ENCODE measurements around the gene KDM2B. TPM values are rescaled to one million over a fixed set of nuclear protein-coding genes. Genes with fewer than 3 reads are reported as not detected.
A peak's percentile ranks its signal among the peaks of the same experiment; 100 is the strongest.

The KDM2B gene
- polyA plus RNA-seq, 1 of the 3 experiments (the other 2 are of a cell fraction): 11.5 TPM

DNA sequence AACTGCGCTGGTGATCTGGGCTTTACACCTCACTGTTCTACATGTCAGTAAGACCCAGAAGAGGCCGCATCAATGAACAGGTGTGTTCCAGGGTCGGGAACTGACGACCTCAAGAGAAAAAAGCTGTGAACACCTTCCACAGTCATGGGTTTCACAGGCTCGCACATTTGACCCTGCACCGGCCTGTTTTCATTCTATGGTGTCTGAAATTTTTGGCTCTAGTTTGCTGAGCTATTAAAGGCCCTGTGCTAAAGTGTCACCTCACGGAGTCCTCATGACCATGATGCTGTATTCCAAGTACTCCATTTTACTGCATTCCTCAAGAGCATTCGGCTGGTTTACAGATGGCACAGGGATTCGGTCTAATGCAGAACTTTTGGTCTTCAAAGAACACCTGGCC is 78.9 kb downstream of the KDM2B start:
- Histone ChIP-seq H4K20me1 (ENCODE audit: insufficient read depth) (no peaks in the 10 kb centered on the region), H3K27ac (ENCODE audit: low read depth in 2 of 2, low read length in 1 of 2) (no peak overlapping the region), H3K27me3 (ENCODE audit: insufficient read depth) (no peaks in the 10 kb centered on the region), H3K9me2 (no peaks in the 10 kb centered on the region), H3K9me3 (no peaks in the 10 kb centered on the region), H3K4me3 (ENCODE audit: low read depth in 2 of 2, low read length in 1 of 2) (no peak overlapping the region), H3K36me3 (replicated peaks in 1 of 2; ENCODE audit: control insufficient read depth in 1 of 2, insufficient read depth in 2 of 2, low read length in 1 of 2) (no peaks in the 10 kb centered on the region), H3F3A (replicated peaks; ENCODE audit: insufficient read depth) (peaks cover 8% of the 10 kb centered on the region), H3K4me2 (no peak overlapping the region), H3K4me1 (ENCODE audit: control insufficient read depth in 1 of 2, insufficient read depth in 2 of 2, low read depth in 1 of 2, low read length in 1 of 2) (peaks cover 4 to 5% of the 10 kb centered on the region in 2 experiments; a peak in 2 of 4 replicates), H3K9ac (no peak overlapping the region), H3K79me2 (ENCODE audit: insufficient read depth) (no peaks in the 10 kb centered on the region), H2AFZ (ENCODE audit: low read depth) (no peak overlapping the region)
- WGBS (ENCODE audit: low lambda C conversion rate): 96% methylated on average over 9 of the region's 9 CpGs
- DNase-seq: no peak
- ChIA-PET POLR2A (no interaction called here), CTCF (interaction anchor here (0.6 to 3.5 kb wide), 11 partner anchors 20 to 310 kb away, joined by 3 to 24 read pairs (median 4); partner anchors contain the start of gene RHOF)
- TF ChIP-seq NFIC (IDR thresholded peaks at IDR 0.05; ENCODE audit: borderline replicate concordance) (no peak), RAD21 (IDR thresholded peaks at IDR 0.05; ENCODE audit: low read length) (no peak), GATA2 (CRISPR knock-in tag; IDR thresholded peaks at IDR 0.05) (no peak), YY1 (IDR thresholded peaks at IDR 0.05; ENCODE audit: low read depth) (no peak)

DNA sequence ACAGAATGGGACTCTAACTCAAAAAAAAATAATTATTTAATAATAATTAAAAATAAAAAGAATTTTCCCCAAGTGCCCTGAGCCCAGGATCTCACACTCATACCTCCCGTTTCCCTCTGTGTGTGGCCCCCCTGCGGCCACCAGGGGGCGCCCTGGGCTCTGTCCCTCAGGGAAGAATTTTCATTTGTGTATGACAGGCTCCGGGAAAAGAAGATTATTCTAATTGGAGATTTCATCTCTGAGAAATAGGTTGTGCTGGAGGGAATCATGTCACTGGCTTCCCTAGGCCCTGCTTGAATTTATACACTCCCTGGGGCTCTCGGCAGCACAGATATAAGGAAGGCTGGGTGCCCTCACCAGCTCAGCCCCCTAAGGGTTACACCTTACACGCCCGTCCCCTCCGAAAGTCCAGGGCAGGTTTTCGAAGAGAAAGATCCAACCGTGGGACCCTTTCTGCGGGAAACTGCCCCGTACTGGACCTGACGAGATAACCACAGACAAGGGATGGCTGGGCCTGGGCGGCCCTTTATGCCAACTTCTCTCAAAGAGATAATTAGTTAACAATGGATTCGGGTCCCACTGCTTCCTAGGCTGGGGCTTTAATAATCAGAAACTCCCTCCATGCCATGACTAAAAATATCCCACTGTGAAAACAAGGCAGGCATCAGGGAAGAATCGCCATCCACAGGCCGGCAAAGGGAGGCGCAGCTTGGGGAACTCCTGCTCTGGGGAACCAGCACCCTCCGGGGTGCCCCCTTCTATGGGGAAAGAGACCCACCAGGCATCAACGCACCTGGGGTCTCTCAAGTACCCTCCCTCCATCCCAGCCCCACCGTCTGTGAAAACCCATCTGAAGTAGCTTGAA is 80.7 kb downstream of the KDM2B start:
- Histone ChIP-seq H3K9me2 (no peaks in the 10 kb centered on the region), H3K9me3 (no peaks in the 10 kb centered on the region), H3K36me3 (replicated peaks in 1 of 2; ENCODE audit: control insufficient read depth in 1 of 2, insufficient read depth in 2 of 2, low read length in 1 of 2) (no peaks in the 10 kb centered on the region), H3K4me2 (peak overlapping the region; percentile 52; the same call in 1 of the 2 replicates), H3K27me3 (ENCODE audit: insufficient read depth) (no peaks in the 10 kb centered on the region), H4K20me1 (ENCODE audit: insufficient read depth) (no peaks in the 10 kb centered on the region), H3F3A (replicated peaks; ENCODE audit: insufficient read depth) (peaks cover 8% of the 10 kb centered on the region), H3K27ac (ENCODE audit: low read depth in 2 of 2, low read length in 1 of 2) (peak overlapping the region; percentile 2 to 45; a peak in 1 of 4 replicates), H3K4me3 (ENCODE audit: low read depth in 2 of 2, low read length in 1 of 2) (peak overlapping the region in 1 of 2 experiments; percentile 54; a peak in 1 of 4 replicates), H3K79me2 (ENCODE audit: insufficient read depth) (no peaks in the 10 kb centered on the region), H2AFZ (ENCODE audit: low read depth) (0 out of 2 replicates have a peak overlapping the region, but pooled peaks have one; percentile 60), H3K4me1 (ENCODE audit: control insufficient read depth in 1 of 2, insufficient read depth in 2 of 2, low read depth in 1 of 2, low read length in 1 of 2) (peaks cover 4 to 5% of the 10 kb centered on the region in 2 experiments; a peak in 2 of 4 replicates), H3K9ac (no peak overlapping the region)
- ChIA-PET POLR2A (no interaction called here), CTCF (interaction anchor here (0.5 to 3.5 kb wide), 38 partner anchors 10 to 547 kb away, joined by 3 to 24 read pairs (median 4); partner anchors contain the start of genes MORN3 and ORAI1)
- TF ChIP-seq, protein P1, sequence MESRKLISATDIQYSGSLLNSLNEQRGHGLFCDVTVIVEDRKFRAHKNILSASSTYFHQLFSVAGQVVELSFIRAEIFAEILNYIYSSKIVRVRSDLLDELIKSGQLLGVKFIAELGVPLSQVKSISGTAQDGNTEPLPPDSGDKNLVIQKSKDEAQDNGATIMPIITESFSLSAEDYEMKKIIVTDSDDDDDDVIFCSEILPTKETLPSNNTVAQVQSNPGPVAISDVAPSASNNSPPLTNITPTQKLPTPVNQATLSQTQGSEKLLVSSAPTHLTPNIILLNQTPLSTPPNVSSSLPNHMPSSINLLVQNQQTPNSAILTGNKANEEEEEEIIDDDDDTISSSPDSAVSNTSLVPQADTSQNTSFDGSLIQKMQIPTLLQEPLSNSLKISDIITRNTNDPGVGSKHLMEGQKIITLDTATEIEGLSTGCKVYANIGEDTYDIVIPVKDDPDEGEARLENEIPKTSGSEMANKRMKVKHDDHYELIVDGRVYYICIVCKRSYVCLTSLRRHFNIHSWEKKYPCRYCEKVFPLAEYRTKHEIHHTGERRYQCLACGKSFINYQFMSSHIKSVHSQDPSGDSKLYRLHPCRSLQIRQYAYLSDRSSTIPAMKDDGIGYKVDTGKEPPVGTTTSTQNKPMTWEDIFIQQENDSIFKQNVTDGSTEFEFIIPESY (IDR thresholded peaks at IDR 0.05; ENCODE audit: borderline replicate concordance, low read depth): no peak
- TF ChIP-seq, protein P2, sequence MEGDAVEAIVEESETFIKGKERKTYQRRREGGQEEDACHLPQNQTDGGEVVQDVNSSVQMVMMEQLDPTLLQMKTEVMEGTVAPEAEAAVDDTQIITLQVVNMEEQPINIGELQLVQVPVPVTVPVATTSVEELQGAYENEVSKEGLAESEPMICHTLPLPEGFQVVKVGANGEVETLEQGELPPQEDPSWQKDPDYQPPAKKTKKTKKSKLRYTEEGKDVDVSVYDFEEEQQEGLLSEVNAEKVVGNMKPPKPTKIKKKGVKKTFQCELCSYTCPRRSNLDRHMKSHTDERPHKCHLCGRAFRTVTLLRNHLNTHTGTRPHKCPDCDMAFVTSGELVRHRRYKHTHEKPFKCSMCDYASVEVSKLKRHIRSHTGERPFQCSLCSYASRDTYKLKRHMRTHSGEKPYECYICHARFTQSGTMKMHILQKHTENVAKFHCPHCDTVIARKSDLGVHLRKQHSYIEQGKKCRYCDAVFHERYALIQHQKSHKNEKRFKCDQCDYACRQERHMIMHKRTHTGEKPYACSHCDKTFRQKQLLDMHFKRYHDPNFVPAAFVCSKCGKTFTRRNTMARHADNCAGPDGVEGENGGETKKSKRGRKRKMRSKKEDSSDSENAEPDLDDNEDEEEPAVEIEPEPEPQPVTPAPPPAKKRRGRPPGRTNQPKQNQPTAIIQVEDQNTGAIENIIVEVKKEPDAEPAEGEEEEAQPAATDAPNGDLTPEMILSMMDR (IDR thresholded peaks at IDR 0.05): peak; percentile 93
- peak; percentile 62; the same call in 1 of the 2 replicates for TF ChIP-seq SIN3A (IDR thresholded peaks at IDR 0.05; ENCODE audit: borderline replicate concordance, low read depth, low read length)
- TF ChIP-seq, protein P3, sequence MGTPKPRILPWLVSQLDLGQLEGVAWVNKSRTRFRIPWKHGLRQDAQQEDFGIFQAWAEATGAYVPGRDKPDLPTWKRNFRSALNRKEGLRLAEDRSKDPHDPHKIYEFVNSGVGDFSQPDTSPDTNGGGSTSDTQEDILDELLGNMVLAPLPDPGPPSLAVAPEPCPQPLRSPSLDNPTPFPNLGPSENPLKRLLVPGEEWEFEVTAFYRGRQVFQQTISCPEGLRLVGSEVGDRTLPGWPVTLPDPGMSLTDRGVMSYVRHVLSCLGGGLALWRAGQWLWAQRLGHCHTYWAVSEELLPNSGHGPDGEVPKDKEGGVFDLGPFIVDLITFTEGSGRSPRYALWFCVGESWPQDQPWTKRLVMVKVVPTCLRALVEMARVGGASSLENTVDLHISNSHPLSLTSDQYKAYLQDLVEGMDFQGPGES (IDR thresholded peaks at IDR 0.05; ENCODE audit: low read depth, low read length): no peak
- TF ChIP-seq RAD21 (IDR thresholded peaks at IDR 0.05; ENCODE audit: low read length): peak; percentile 70
- peak; percentile 69 for TF ChIP-seq SMC3 (IDR thresholded peaks at IDR 0.05; ENCODE audit: low read depth, low read length)
- whole genome bisulfite sequencing (ENCODE audit: low lambda C conversion rate): 30% methylated on average over 19 of the region's 21 CpGs
- peak; percentile 90 for DNase-seq

All from SK-N-SH (cell line).